Inflammatory macrophage treated with lipopolysaccharide for 1 hour (primary cell): ENCODE results near the gene CDH9.

Experiments used
- DNase-seq, 2 donors: peaks; one replicate each; pipeline ENCODE4 v3.0.0-alpha.2; 2020 to 2022

CDH9 gene, protein sequence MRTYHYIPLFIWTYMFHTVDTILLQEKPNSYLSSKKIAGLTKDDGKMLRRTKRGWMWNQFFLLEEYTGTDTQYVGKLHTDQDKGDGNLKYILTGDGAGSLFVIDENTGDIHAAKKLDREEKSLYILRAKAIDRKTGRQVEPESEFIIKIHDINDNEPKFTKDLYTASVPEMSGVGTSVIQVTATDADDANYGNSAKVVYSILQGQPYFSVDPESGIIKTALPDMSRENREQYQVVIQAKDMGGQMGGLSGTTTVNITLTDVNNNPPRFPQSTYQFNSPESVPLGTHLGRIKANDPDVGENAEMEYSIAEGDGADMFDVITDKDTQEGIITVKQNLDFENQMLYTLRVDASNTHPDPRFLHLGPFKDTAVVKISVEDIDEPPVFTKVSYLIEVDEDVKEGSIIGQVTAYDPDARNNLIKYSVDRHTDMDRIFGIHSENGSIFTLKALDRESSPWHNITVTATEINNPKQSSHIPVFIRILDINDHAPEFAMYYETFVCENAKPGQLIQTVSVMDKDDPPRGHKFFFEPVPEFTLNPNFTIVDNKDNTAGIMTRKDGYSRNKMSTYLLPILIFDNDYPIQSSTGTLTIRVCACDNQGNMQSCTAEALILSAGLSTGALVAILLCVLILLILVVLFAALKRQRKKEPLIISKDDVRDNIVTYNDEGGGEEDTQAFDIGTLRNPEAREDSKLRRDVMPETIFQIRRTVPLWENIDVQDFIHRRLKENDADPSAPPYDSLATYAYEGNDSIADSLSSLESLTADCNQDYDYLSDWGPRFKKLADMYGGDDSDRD

DNA sequence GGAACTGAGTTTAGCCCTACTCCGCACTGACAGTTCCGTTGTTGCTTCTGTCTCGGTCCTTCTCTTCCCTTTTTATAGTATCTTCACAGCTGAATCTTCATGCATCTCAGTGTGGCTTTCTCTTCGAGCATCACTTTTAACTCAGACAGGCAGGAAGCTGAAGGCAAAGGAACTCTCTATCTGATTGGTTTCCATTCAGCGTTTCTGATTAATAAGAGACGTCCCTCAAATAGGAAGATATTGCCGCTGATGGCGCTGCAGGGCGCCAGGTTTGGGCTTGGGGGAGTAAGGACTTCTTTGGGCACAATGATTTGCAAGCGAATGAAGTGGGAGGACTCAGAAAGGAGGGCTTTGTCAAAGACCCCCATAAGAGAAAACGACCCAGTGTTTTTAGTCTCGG, at the start of gene CDH9:
Gene CDH9 (minus strand): TSS at position 111 of the 400 bp plus-strand sequence. CDS start 50,253 bp downstream, outside the sequence.
- DNase-seq: no peak

GRCh38 chr5:27087747-27088146, 49.4 kb upstream of the CDH9 start:
- DNase-seq: no peak

GRCh38 chr5:27083449-27084415, 45.3 kb upstream of the CDH9 start:
- DNase-seq: no peak

DNA sequence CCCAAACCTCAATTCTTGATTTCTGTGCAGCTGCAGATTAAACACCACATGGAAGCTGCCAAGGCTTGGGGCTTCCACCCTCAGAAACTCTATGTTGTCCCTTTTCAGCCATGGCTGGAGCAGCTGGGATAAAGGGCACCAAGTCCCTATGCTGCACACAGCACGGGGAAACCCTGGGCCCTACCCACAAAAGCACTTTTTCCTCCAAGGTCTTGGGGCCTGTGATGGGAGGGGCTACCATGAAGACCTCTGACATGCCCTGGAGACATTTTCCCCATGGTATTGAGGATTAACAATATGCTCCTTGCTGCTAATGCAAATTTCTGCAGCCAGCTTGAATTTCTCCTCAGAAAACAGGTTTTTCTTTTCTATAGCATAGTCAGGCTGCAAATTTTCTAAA, 41.8 kb upstream of the CDH9 start:
- DNase-seq: no peak

DNA sequence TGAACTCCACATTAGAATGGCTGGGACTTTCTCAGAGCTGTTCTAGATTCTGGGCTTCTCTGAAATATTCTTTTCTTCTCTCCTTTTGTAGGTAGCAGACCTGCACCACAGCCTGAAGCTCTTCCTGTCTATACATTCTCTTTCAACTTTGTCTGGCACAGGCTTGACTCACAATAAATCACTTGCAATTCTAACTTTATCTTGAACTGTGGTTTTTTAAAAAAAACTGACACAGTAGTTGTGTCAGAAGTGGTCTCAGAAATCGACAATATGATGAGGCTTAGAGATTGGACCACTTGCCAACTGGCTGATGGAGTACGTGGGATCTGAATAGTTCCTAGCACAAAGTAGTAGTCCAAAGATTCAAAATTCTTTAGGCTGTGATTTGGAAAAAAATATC, 24.1 kb upstream of the CDH9 start:
- DNase-seq: no peak

DNA sequence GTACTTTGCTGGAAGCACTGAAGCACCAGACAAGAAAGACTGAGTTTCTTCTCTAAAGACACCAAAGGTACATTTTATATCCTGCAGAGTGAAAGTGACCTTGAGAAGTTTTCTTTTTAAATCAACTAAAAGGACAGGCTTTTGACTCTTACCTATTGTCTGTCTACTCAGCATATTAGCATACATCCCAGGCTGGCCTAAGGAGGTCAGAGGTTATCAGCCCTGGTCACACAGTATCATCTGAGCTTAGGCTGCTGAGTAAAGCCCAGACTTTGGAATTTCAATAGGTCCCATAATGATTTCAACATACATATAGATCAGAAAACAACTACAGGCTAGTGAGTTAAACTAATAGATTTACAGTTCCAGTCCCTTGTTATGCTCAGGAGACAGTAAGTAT, 10.1 kb upstream of the CDH9 start:
- DNase-seq: no peak

DNA sequence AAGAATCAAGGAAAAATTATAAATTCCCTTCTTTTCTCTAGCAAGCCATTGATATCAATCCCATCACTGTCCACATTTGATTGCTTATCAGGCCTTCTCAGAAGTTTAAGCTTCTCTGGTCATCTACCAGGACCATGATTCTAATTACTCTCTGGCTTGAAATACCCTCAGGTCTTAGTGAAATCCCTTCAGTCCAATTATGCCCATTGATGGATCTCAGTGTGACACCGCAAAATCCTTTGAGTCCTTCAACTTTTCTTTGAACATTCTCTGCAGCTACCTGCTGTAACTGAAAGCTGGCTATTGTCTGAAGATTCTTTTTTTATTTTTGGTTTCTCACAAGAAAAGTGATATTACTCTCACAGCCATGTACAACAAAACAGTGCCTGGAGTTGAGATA, 3.0 kb upstream of the CDH9 start:
- no peak for DNase-seq

DNA sequence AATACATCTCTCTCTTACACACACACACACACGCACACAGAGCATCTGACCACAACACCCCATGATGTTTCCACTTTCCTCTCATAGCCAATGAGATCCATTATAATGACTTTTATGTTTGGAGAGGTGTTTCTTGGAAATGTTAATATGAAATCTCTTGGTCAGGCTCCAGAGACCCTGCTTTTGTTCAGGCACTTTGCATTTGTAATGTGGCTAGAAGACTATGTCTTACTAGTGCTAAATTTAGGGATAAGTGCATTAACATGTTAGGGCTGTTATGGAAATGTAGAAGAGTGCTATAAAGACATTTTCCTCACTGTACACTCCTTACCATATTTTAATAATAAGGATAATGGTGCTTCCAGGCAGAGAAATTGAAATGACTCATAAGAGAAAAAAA, 3.8 kb downstream of the CDH9 start:
- no peak for DNase-seq

DNA sequence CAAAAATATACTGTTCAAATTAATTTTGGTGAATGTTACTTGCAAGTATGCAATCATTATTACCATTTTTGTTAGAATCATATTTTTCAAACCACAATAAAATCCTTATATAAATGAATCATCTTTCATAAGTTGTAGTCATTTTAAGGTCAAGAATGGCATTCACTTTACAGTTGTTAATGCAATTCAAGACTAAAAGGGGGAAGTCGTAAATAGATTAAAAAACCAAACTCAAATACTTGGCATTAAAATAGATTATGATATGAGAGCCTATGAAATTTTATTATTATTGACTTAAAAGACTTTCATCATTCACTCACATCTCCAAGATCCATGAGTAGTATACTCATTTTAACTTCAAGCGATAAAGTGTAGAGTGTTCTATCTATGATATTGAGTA, 11.6 kb downstream of the CDH9 start:
- DNase-seq: no peak

GRCh38 chr5:27026063-27026462, 12.3 kb downstream of the CDH9 start:
- no peak for DNase-seq

- DNase-seq: no peak
Observed at GRCh38 chr5:27021471-27021870, 16.9 kb downstream of the CDH9 start.

DNA sequence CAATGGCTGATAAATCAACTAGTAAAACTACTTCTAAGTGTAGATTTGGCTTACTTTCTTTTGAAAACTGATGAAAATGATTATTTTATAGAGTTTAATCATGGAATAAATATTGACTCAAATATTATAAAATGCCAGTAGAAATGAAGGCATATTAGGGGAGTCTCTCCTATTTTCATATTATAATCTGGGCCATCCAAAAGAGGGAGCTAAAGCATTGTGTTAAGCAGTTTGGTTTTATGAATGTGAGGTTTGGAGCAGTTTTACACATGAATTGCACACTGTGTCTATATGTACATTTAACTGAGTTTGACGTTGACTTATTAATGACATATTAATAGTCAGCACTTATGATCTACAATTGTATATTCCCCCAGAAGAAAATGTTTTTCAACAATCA, 17.4 kb downstream of the CDH9 start:
- no peak for DNase-seq

DNA sequence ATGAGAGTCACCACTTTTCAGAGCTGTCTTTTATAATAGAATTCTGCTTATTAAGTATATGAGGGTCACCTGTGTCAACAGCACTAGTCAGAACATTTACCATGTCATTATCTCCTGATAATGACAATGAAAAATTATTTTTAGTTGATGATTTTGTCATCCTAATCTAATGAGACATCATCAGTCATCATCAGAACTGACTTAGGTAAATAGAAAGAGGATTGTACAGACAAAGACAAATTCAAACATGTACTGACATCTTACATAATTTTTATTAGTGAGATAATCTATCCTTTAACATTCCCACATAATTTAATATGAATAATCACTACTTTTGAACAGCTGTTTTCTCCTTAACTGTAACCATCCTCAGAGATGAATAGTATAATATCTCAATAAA, 22.6 kb downstream of the CDH9 start:
- no peak for DNase-seq

DNA sequence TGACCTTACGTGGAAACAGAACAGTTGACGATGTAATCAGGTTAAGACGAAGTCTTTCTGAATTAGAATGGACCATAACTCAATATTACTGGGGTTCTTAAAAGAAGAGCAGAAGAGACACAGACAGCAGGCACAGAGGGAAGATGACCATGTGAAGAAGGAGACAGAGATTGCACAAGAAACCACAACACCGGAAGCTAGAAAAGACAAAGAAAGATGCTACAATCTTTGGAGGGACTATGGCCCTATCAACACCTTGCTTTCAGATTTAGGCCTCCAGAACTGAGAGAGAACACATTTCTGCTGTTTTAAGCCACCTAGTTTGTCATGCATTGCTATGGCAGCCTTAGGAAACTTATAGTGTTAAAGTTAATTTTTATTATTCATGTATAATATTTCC, 27.1 kb downstream of the CDH9 start:
- DNase-seq: no peak

- DNase-seq: no peak
Observed at GRCh38 chr5:27010646-27011045, 27.7 kb downstream of the CDH9 start.

DNA sequence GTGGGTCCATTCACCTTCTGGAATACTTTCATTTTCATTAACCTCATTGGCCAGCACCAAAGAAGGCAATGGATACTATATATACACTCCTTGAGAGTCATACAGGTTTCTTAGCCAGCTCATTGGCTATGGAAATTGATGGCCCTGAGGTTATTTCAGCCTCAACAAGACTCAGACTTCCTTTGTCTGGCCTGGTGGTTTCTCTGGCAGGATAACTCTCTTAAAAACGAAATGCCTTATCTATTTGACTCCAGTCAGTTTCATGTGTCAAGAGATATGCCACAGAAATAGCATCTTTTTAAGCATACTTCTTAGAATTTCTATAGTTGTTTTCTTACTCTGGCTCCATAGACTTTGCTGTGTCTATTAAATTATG, 28.9 kb downstream of the CDH9 start:
- DNase-seq: no peak

DNA sequence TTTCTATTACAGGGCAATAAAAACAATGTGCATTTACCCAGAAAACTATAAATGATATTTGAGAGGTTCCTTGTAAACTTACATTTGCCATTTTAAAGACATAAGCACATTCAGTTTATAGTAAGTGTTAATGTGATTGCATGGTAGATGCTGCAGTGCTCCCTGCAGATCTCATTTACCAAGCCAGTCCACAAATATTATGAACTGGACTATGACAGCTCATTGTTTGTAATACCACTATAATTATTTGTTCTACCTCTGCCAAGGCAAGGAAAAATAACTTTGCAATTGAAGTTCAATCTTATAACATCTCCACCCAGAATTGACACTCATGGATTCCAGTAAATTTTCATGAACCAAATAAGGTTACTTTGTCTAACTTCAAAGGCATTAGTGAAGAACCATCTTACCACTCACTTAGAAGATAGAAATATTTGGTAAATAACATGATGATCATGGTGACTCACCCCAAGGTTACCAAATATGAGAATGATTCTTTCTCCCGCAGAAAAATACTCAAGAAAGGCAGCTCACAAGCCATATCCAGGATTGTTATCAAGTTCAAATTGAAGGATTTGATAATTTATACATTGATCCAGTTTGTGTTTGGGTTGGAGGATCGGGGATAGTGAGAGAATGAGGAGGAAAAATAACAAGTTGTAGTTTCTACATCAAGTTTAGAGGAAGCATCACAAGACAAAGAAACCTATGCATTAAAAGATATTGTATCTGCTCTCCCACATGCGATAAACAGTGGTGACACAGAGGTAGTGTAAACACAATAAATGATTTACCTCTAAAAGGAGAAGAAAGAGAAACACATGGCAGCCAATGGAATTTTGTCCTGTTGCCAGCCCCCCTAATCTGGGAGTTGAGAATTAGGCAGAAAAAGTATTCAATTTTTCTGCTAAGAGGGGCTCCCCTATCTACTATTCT, 29.5 kb downstream of the CDH9 start:
- DNase-seq: no peak

GRCh38 chr5:27007121-27007520, 31.3 kb downstream of the CDH9 start:
- no peak for DNase-seq

DNA sequence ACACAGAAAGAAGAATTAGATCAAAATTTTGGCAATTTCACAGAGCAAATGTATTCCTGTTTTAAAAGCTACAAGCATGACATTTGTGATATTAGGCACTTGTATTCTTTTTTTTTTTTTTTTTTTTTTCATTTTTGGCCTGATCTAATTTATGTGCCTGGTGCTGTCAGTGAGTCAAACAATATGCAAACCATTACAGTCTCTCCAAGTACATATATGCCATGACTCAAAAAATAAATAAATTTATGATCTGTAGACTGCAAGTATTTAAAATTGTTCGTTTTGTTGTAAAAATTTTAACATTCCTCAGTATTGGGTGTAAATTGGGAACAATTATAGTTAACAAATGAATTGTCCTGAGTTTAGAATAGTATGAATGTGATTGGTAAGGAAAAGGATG, 51.4 kb downstream of the CDH9 start:
- DNase-seq: no peak

GRCh38 chr5:26981750-26982149, 56.6 kb downstream of the CDH9 start:
- DNase-seq: no peak

GRCh38 chr5:26959290-26959689, 79.1 kb downstream of the CDH9 start:
- DNase-seq: no peak

DNA sequence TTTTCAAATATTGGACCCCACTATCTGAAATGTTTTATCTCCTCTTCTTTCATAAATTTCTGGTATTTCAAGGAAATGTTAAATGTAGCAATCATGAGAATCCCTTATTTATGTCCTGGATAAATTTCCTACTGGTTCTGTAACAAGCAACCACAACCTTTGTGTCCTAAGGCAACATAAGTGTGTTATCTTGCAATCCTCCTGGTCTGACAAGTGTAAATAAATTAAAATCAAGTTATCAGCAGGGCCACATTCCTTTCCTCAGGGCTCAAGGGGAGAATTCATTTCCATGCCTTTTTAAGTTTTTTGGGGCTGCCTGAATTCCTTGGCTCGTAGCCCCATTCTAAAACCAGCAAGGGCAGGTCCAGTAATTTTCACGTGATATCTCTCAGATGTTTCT, 83.2 kb downstream of the CDH9 start:
- no peak for DNase-seq
